ENCODE data around the gene HS3ST3B1.

HS3ST3B1 gene

GRCh38 chr17:14389681-14390080 is 88.8 kb downstream of the HS3ST3B1 start:
- Histone ChIP-seq H3K79me2 (ENCODE audit: control insufficient read depth, insufficient read depth, low read length, poor library complexity) (no peaks in the 10 kb centered on the region), H4K8ac (ENCODE audit: low read depth, low read length) (no peak overlapping the region), H3K27me3 (ENCODE audit: insufficient read depth, low read length) (no peaks in the 10 kb centered on the region), H2AFZ (ENCODE audit: insufficient read depth, low read length, poor library complexity) (no peak overlapping the region), H3K4ac (ENCODE audit: low read depth, low read length) (no peak overlapping the region), H3K4me1 (ENCODE audit: control insufficient read depth in 1 of 2, insufficient read depth in 2 of 2, low read length in 2 of 2) (no peaks in the 10 kb centered on the region), H4K12ac (ENCODE audit: low read depth, low read length) (no peak overlapping the region), H2AK5ac (ENCODE audit: low read length) (no peak overlapping the region), H3K36me3 (ENCODE audit: control insufficient read depth in 1 of 2, insufficient read depth in 2 of 2, low read length in 2 of 2) (no peaks in the 10 kb centered on the region), H2BK5ac (ENCODE audit: low read depth, low read length, poor library complexity) (no peak overlapping the region), H3K14ac (ENCODE audit: low read length) (no peak overlapping the region), H3K23ac (ENCODE audit: low read length) (no peak overlapping the region), H3K4me2 (ENCODE audit: low read length) (no peak overlapping the region), H3K9me3 (ENCODE audit: insufficient read depth, low read depth, low read length) (no peaks in the 10 kb centered on the region), H2BK120ac (ENCODE audit: insufficient read depth, low read length, poor library complexity) (no peak overlapping the region), H3K27ac (ENCODE audit: low read depth, low read length) (no peak overlapping the region), H2BK12ac (ENCODE audit: low read length) (no peak overlapping the region), H3K9ac (ENCODE audit: low read length) (no peak overlapping the region), H3K79me1 (ENCODE audit: low read length) (no peaks in the 10 kb centered on the region), H4K91ac (ENCODE audit: low read depth, low read length) (no peak overlapping the region), H3K18ac (ENCODE audit: low read length) (no peak overlapping the region), H3K4me3 (ENCODE audit: low read depth, low read length) (no peak overlapping the region)
- DNase-seq: no peak
- WGBS (ENCODE audit: extremely low coverage, insufficient coverage, insufficient read length): no CpG with 5 or more reads among the region's 6 CpGs

- H2AK5ac ChIP-seq (ENCODE audit: low read length): no peak overlapping the region
- no peak overlapping the region for H2BK12ac ChIP-seq (ENCODE audit: low read length)
- no peaks in the 10 kb centered on the region for H3K36me3 ChIP-seq (ENCODE audit: control insufficient read depth in 1 of 2, insufficient read depth in 2 of 2, low read length in 2 of 2)
- no peak overlapping the region for H3K18ac ChIP-seq (ENCODE audit: low read length)
- no peaks in the 10 kb centered on the region for H3K4me1 ChIP-seq (ENCODE audit: control insufficient read depth in 1 of 2, insufficient read depth in 2 of 2, low read length in 2 of 2)
- no peak overlapping the region for H3K4me2 ChIP-seq (ENCODE audit: low read length)
- no peak overlapping the region for H2BK5ac ChIP-seq (ENCODE audit: low read depth, low read length, poor library complexity)
- no peak overlapping the region for H2BK120ac ChIP-seq (ENCODE audit: insufficient read depth, low read length, poor library complexity)
- H3K27me3 ChIP-seq (ENCODE audit: insufficient read depth, low read length): no peaks in the 10 kb centered on the region
- H4K8ac ChIP-seq (ENCODE audit: low read depth, low read length): no peak overlapping the region
- H3K23ac ChIP-seq (ENCODE audit: low read length): no peak overlapping the region
- H3K27ac ChIP-seq (ENCODE audit: low read depth, low read length): no peak overlapping the region
- H3K79me1 ChIP-seq (ENCODE audit: low read length): no peaks in the 10 kb centered on the region
- no peak overlapping the region for H3K4ac ChIP-seq (ENCODE audit: low read depth, low read length)
- H4K12ac ChIP-seq (ENCODE audit: low read depth, low read length): no peak overlapping the region
- no peak overlapping the region for H3K14ac ChIP-seq (ENCODE audit: low read length)
- no peaks in the 10 kb centered on the region for H3K9me3 ChIP-seq (ENCODE audit: insufficient read depth, low read depth, low read length)
- DNase-seq: no peak
- no peak overlapping the region for H3K4me3 ChIP-seq (ENCODE audit: low read depth, low read length)
- no peak overlapping the region for H3K9ac ChIP-seq (ENCODE audit: low read length)
- no peak overlapping the region for H2AFZ ChIP-seq (ENCODE audit: insufficient read depth, low read length, poor library complexity)
- H4K91ac ChIP-seq (ENCODE audit: low read depth, low read length): no peak overlapping the region
- H3K79me2 ChIP-seq (ENCODE audit: control insufficient read depth, insufficient read depth, low read length, poor library complexity): no peaks in the 10 kb centered on the region
Observed at GRCh38 chr17:14393723-14394122, 92.8 kb downstream of the HS3ST3B1 start.

GRCh38 chr17:14395255-14395654 is 94.4 kb downstream of the HS3ST3B1 start:
- Histone ChIP-seq H3K79me2 (ENCODE audit: control insufficient read depth, insufficient read depth, low read length, poor library complexity) (no peaks in the 10 kb centered on the region), H4K91ac (ENCODE audit: low read depth, low read length) (no peak overlapping the region), H2AFZ (ENCODE audit: insufficient read depth, low read length, poor library complexity) (no peak overlapping the region), H3K9ac (ENCODE audit: low read length) (no peak overlapping the region), H3K36me3 (ENCODE audit: control insufficient read depth in 1 of 2, insufficient read depth in 2 of 2, low read length in 2 of 2) (no peaks in the 10 kb centered on the region), H3K18ac (ENCODE audit: low read length) (no peak overlapping the region), H3K27ac (ENCODE audit: low read depth, low read length) (no peak overlapping the region), H3K14ac (ENCODE audit: low read length) (no peak overlapping the region), H3K79me1 (ENCODE audit: low read length) (no peaks in the 10 kb centered on the region), H2BK5ac (ENCODE audit: low read depth, low read length, poor library complexity) (no peak overlapping the region), H3K4me2 (ENCODE audit: low read length) (no peak overlapping the region), H3K23ac (ENCODE audit: low read length) (no peak overlapping the region), H2BK120ac (ENCODE audit: insufficient read depth, low read length, poor library complexity) (no peak overlapping the region), H4K12ac (ENCODE audit: low read depth, low read length) (no peak overlapping the region), H4K8ac (ENCODE audit: low read depth, low read length) (no peak overlapping the region), H2AK5ac (ENCODE audit: low read length) (no peak overlapping the region), H3K4me1 (ENCODE audit: control insufficient read depth in 1 of 2, insufficient read depth in 2 of 2, low read length in 2 of 2) (no peaks in the 10 kb centered on the region), H3K4me3 (ENCODE audit: low read depth, low read length) (no peak overlapping the region), H3K9me3 (ENCODE audit: insufficient read depth, low read depth, low read length) (no peaks in the 10 kb centered on the region), H2BK12ac (ENCODE audit: low read length) (no peak overlapping the region), H3K27me3 (ENCODE audit: insufficient read depth, low read length) (no peaks in the 10 kb centered on the region), H3K4ac (ENCODE audit: low read depth, low read length) (no peak overlapping the region)
- no CpG with 5 or more reads among the region's 3 CpGs for WGBS (ENCODE audit: extremely low coverage, insufficient coverage, insufficient read length)
- DNase-seq: no peak

GRCh38 chr17:14396547-14396946 is 95.7 kb downstream of the HS3ST3B1 start:
- Histone ChIP-seq H4K8ac (ENCODE audit: low read depth, low read length) (no peak overlapping the region), H2AK5ac (ENCODE audit: low read length) (no peak overlapping the region), H4K91ac (ENCODE audit: low read depth, low read length) (no peak overlapping the region), H3K79me1 (ENCODE audit: low read length) (no peaks in the 10 kb centered on the region), H3K27ac (ENCODE audit: low read depth, low read length) (no peak overlapping the region), H3K18ac (ENCODE audit: low read length) (no peak overlapping the region), H2BK12ac (ENCODE audit: low read length) (no peak overlapping the region), H3K23ac (ENCODE audit: low read length) (no peak overlapping the region), H3K9ac (ENCODE audit: low read length) (no peak overlapping the region), H3K79me2 (ENCODE audit: control insufficient read depth, insufficient read depth, low read length, poor library complexity) (no peaks in the 10 kb centered on the region), H3K4ac (ENCODE audit: low read depth, low read length) (no peak overlapping the region), H2AFZ (ENCODE audit: insufficient read depth, low read length, poor library complexity) (no peak overlapping the region), H3K14ac (ENCODE audit: low read length) (no peak overlapping the region), H2BK120ac (ENCODE audit: insufficient read depth, low read length, poor library complexity) (no peak overlapping the region), H3K36me3 (ENCODE audit: control insufficient read depth in 1 of 2, insufficient read depth in 2 of 2, low read length in 2 of 2) (no peaks in the 10 kb centered on the region), H3K4me2 (ENCODE audit: low read length) (no peak overlapping the region), H2BK5ac (ENCODE audit: low read depth, low read length, poor library complexity) (no peak overlapping the region), H3K9me3 (ENCODE audit: insufficient read depth, low read depth, low read length) (no peaks in the 10 kb centered on the region), H3K27me3 (ENCODE audit: insufficient read depth, low read length) (no peaks in the 10 kb centered on the region), H4K12ac (ENCODE audit: low read depth, low read length) (no peak overlapping the region), H3K4me3 (ENCODE audit: low read depth, low read length) (no peak overlapping the region), H3K4me1 (ENCODE audit: control insufficient read depth in 1 of 2, insufficient read depth in 2 of 2, low read length in 2 of 2) (no peaks in the 10 kb centered on the region)
- DNase-seq: peak; percentile 29 to 74
- WGBS (ENCODE audit: extremely low coverage, insufficient coverage, insufficient read length): no CpG with 5 or more reads among the region's 3 CpGs
